ENCODE data around the gene COX7A1. TPM values are rescaled to one million over a fixed set of nuclear protein-coding genes. Genes with fewer than 3 reads are reported as not detected.

The COX7A1 gene
- not detected in 5 replicates for total RNA-seq (2022; extraction: Qiagen RNA extraction; ENCODE audit: low read depth)

DNA sequence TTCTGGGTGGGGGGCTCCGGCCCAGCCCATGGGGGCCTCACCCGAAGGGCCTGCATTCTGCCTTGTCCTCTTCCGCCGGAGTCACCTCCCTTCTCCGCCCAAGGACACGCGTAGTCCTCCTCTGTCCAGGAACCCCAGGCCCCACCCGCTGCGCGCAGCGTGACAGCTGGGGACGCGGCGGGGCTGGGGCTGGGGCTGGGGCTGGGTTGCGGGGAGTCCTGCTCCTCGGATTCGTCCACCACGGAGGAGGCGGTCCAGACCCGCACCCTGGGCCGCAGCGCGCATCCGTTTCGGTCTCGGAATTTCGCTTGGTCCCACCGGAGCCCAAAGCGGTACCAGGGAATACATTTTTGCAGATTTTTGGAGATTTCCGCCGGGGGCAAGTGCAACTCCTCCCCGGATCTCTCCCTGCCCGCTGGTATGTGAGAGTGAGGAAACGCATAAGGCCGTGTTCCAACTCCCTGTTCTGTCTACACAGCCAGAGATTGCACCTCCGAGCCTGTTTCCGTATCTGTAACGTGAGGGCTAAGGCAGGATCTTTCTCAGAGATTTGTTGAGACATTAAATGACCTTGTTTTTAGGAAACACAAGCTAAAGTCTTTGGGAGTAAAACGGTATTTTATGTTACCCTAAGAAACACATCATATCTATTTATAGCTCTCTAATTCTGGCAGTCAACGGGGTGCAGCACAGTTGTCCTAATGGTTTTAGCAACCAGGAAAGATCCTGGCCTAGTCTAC, at the start of gene COX7A1:
TSS of gene COX7A1 (minus strand) at position 96 of the 740 bp plus-strand sequence. CDS start at position 56, 40 bp downstream.

DNA sequence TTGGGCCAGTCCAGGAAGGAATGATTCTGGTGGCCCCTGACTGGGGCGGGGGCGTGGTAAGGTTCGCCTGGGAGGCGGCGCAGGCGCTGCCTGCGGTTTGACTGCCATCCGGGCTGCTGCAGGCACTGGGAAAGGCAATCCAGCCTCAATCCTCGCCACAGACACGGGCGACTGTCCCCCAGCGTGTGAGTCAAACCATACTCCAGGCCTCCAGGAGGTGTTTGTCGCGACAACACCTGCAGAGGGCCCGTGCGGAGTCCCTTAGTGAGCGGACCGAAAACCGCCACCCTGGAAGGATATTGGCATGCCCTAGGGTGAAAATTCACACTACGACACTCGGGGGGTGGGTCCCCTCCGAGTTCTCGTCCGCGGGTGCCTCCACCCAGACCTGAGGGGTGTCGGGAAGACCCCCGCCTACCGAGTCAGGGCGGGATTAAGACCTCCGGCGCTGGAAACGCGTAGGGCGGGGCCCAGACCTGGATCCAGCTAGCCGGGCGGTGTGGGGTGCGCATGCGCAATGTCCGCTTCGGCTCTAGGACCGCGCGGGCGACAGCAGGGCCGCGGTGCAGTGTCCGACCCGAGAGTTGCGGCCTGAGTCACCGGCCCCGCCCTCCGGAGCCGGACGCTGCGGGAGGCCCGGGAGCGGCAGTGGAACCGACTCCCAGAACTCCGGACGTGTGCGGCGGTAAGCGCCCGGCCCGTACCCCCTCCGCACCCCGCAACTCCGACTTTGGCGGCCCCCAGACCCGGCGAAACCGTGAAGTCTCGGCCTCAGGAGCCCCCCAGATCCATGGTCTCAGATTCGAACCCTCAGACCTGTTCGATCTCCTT, 12.6 kb downstream of the COX7A1 start, which contains the start of gene CAPNS1:
TSS of gene CAPNS1 (plus strand) at position 594 of the 831 bp plus-strand sequence. CDS start 946 bp downstream, outside the sequence.

DNA sequence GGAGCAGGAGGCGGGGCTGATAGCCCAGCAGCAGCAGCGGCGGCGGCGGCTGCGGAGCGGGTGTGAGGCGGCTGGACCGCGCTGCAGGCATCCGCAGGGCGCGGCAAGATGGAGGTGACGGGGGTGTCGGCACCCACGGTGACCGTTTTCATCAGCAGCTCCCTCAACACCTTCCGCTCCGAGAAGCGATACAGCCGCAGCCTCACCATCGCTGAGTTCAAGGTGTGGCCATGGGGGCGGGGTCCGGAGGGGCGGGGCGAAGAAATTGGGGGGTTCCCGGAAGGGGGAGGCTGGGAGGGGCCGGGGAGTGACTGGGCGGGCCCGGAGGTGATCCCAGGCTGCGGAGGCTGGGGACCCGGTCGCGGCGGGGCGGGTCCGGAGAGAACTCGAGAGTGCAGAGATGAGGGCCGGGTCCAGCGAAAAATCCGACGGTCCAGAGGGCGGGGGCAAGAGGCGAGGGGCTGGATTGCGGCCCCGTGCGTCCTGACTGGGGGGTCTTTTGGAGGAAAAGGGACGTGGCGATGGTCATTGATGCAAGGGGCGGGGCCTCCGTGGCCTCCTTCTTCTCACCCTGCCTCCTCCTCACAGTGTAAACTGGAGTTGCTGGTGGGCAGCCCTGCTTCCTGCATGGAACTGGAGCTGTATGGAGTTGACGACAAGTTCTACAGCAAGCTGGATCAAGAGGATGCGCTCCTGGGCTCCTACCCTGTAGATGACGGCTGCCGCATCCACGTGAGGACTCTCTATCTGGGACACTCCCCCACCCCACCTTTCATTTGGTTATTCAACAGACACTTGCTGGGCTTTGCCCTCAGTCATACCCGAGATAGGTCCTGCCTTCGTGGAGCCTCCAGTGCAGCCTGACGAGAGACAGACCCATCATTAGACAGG, 36.5 kb downstream of the COX7A1 start, which contains the start of gene TBCB:
TSS of gene TBCB (plus strand) at position 16 of the 891 bp plus-strand sequence. CDS start at position 109, 93 bp downstream.

DNA sequence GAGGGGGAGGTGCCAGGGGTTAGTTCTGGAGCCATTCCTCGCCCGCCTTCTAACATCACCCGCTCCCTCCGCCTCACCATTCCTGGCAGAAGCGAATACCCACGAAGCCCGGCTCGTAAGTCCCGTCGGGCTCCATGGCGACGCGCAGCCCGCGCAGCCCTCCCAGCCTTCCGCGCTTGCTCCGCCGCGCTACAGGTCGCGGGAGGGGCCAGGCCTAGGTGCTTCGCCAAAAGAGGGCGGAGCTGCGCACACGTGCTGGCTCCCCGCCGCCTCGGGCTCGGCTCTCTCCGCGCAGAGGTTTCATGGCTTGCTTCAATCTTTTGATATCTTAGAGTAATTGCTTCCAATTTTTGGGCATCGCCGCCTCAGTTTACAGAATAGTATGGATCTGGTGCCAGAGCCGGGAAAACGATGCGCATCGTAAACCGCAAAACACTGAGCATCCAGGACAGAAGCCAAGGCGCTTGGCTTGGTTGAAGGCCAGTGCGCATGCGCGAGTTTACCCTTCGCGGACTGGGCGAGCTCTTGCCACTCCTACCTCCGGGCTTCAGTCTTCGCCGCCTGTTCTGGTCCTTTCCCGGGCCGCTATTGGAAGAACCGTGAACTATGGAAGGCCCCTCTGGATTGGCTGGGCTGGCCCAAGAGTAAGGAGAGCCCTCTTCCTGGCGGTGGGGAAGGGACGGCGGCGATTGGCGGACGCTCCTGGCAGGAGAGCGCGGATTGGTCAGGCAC, 37.4 kb downstream of the COX7A1 start, which contains the start of gene POLR2I:
TSS of gene POLR2I (minus strand) at position 155 of the 732 bp plus-strand sequence. CDS start at position 136, 19 bp downstream.

DNA sequence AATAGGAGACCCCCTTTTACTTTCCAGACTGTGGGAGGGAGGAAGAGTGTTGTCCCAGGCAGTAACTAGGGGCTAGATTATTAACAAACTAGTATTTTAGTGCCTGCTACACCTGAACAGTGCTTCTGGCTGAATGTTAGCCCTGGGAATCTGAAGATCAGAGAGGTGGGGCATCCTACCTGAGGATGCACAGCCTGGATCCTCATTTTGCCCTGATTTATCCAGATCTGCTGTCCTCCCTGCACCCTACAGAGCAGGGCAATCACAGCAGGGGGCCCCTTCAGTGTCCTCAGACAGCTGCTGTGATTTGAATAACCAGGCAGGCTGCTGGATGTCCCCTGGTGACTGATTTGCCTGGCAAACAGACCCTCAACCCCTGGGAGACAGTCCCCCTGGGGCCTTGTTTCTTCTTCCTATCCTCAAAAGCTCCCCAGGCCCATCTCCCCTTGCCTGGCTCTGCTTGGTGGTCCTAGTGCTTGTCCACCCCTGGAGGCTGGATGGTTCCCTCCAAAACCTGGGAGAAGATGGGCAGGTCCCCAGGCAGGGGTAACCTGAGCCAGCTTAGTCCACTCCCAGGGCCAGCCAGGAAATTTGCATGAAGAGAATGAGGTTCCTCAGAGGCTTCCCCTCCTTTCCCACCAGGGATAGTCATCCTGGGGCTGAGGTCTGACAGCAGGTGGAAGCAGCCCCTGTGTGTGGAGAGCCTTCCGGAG, 41.6 kb downstream of the COX7A1 start, which contains the start of gene OVOL3:
TSS of gene OVOL3 (plus strand) at position 657 of the 713 bp plus-strand sequence. CDS start 60 bp downstream, outside the sequence.

Other genes with a start within 250 kb of the COX7A1 start
- 0.55 to 0.89 TPM (median 0.63 TPM) in 3 of 5 replicates, not detected in the others for gene HCST, start 249.9 kb downstream of the COX7A1 start, total RNA-seq (2022; extraction: Qiagen RNA extraction; ENCODE audit: low read depth)
- not detected in 5 replicates for gene TYROBP, start 244.2 kb downstream of the COX7A1 start, total RNA-seq (2022; extraction: Qiagen RNA extraction; ENCODE audit: low read depth)
- 9.8 to 25.6 TPM (median 24.1 TPM) in 5 replicates for gene LRFN3, start 216.1 kb downstream of the COX7A1 start, total RNA-seq (2022; extraction: Qiagen RNA extraction; ENCODE audit: low read depth)
- gene SDHAF1, start 157.3 kb downstream of the COX7A1 start, total RNA-seq (2022; extraction: Qiagen RNA extraction; ENCODE audit: low read depth) = 24.6 to 55.5 TPM (median 50.4 TPM) in 5 replicates
- 0.07 to 0.33 TPM (median 0.23 TPM) in 4 of 5 replicates, not detected in the other for gene SYNE4, start 143.6 kb downstream of the COX7A1 start, total RNA-seq (2022; extraction: Qiagen RNA extraction; ENCODE audit: low read depth)
- 22.9 to 29.8 TPM (median 26.6 TPM) in 5 replicates for gene ALKBH6, start 138.2 kb downstream of the COX7A1 start, total RNA-seq (2022; extraction: Qiagen RNA extraction; ENCODE audit: low read depth)
- gene CLIP3, start 119.6 kb downstream of the COX7A1 start, total RNA-seq (2022; extraction: Qiagen RNA extraction; ENCODE audit: low read depth) = 0.53 to 0.99 TPM (median 0.90 TPM) in 5 replicates
- gene THAP8, start 98.2 kb downstream of the COX7A1 start, total RNA-seq (2022; extraction: Qiagen RNA extraction; ENCODE audit: low read depth) = 3.4 to 8.1 TPM (median 7.1 TPM) in 5 replicates
- 15.0 to 30.0 TPM (median 28.9 TPM) in 5 replicates for gene WDR62, start 97.5 kb downstream of the COX7A1 start, total RNA-seq (2022; extraction: Qiagen RNA extraction; ENCODE audit: low read depth)
- 0.23 TPM in 1 of 5 replicates, not detected in the others for gene OVOL3, start 41.3 kb downstream of the COX7A1 start, total RNA-seq (2022; extraction: Qiagen RNA extraction; ENCODE audit: low read depth)
- 220 to 305 TPM (median 245 TPM) in 5 replicates for gene POLR2I, start 37.6 kb downstream of the COX7A1 start, total RNA-seq (2022; extraction: Qiagen RNA extraction; ENCODE audit: low read depth)
- gene TBCB, start 37.0 kb downstream of the COX7A1 start, total RNA-seq (2022; extraction: Qiagen RNA extraction; ENCODE audit: low read depth) = 403 to 570 TPM (median 545 TPM) in 5 replicates
- 1,507 to 2,208 TPM (median 2,155 TPM) in 5 replicates for gene CAPNS1, start 12.4 kb downstream of the COX7A1 start, total RNA-seq (2022; extraction: Qiagen RNA extraction; ENCODE audit: low read depth)
- 3.7 to 5.4 TPM (median 4.2 TPM) in 5 replicates for gene ZNF565, start 62.2 kb upstream of the COX7A1 start, total RNA-seq (2022; extraction: Qiagen RNA extraction; ENCODE audit: low read depth)
- 109 to 188 TPM (median 120 TPM) in 5 replicates for gene ZNF146, start 62.7 kb upstream of the COX7A1 start, total RNA-seq (2022; extraction: Qiagen RNA extraction; ENCODE audit: low read depth)
- gene ZFP14, start 226.8 kb upstream of the COX7A1 start, total RNA-seq (2022; extraction: Qiagen RNA extraction; ENCODE audit: low read depth) = 2.1 to 2.9 TPM (median 2.5 TPM) in 5 replicates